H9 (cell line): ENCODE data around the gene NEU3. TPM values are rescaled to one million over a fixed set of nuclear protein-coding genes. Genes with fewer than 3 reads are reported as not detected.

ENCODE experiments used
- DNase-seq: peaks from one replicate; pipeline ENCODE4 v3.0.0-alpha.2; 2017
- H2AFZ ChIP-seq: one replicate; pipeline ENCODE4 v1.6.1; 2013; ENCODE audit warnings: mild to moderate bottlenecking, low read length, control low read depth, moderate library complexity
- H2AK5ac ChIP-seq: 2 replicates; pipeline ENCODE4 v1.6.1; 2013; ENCODE audit warnings: low read length, control low read depth, mixed read lengths; ENCODE audit not compliant: insufficient read length
- H2BK120ac ChIP-seq: one replicate; pipeline ENCODE4 v1.6.1; 2013; ENCODE audit warnings: low read depth, mild to moderate bottlenecking, low read length, control low read depth, inconsistent platforms; ENCODE audit not compliant: poor library complexity, severe bottlenecking
- H2BK12ac ChIP-seq: 2 replicates; pipeline ENCODE4 v1.6.1; 2013; ENCODE audit warnings: low read length, control low read depth, mixed read lengths, low read depth; ENCODE audit not compliant: insufficient read length
- H2BK15ac ChIP-seq: 2 replicates; pipeline ENCODE4 v1.6.1; 2013; ENCODE audit warnings: low read depth, low read length, control low read depth
- H2BK20ac ChIP-seq: one replicate; pipeline ENCODE4 v1.6.1; 2013; ENCODE audit warnings: low read depth, mild to moderate bottlenecking, low read length, control low read depth, inconsistent platforms; ENCODE audit not compliant: poor library complexity, severe bottlenecking
- H2BK5ac ChIP-seq: 2 replicates; pipeline ENCODE4 v1.6.1; 2013; ENCODE audit warnings: low read length, control low read depth, mixed read lengths; ENCODE audit not compliant: insufficient read length
- H3K14ac ChIP-seq: 2 replicates; pipeline ENCODE4 v1.6.1; 2013; ENCODE audit warnings: low read length, control low read depth; ENCODE audit not compliant: insufficient read depth
- H3K18ac ChIP-seq: 2 replicates; pipeline ENCODE4 v1.6.1; 2013; ENCODE audit warnings: low read depth, mild to moderate bottlenecking, mixed read lengths, low read length, control low read depth; ENCODE audit not compliant: insufficient read length
- H3K23ac ChIP-seq: 2 replicates; pipeline ENCODE4 v1.6.1; 2013; ENCODE audit warnings: low read length, control low read depth, mixed read lengths, low read depth; ENCODE audit not compliant: insufficient read length
- H3K23me2 ChIP-seq: 2 replicates; pipeline ENCODE4 v1.6.1; 2013; ENCODE audit warnings: low read depth, mild to moderate bottlenecking, mixed read lengths, low read length, control low read depth; ENCODE audit not compliant: insufficient read length, poor library complexity, severe bottlenecking
- H3K27ac ChIP-seq: 2 replicates; pipeline ENCODE4 v1.5.1; 2013; ENCODE audit warnings: low read length, control low read depth, mixed read lengths, low read depth; ENCODE audit not compliant: insufficient read length
- H3K27me3 ChIP-seq: 2 replicates; pipeline ENCODE4 v1.6.1; 2013; ENCODE audit warnings: low read length, control low read depth, inconsistent platforms; ENCODE audit not compliant: insufficient read depth
- H3K4ac ChIP-seq: 2 replicates; pipeline ENCODE4 v1.6.1; 2013; ENCODE audit warnings: low read depth, mild to moderate bottlenecking, control low read depth, inconsistent platforms, low read length, moderate library complexity
- H3K4me1 ChIP-seq: 2 replicates; pipeline ENCODE4 v1.6.1; 2013; ENCODE audit warnings: low read length, control low read depth, inconsistent platforms; ENCODE audit not compliant: insufficient read depth
- H3K4me2 ChIP-seq: 2 replicates; pipeline ENCODE4 v1.6.1; 2013; ENCODE audit warnings: low read length, control low read depth, mixed read lengths; ENCODE audit not compliant: insufficient read length, insufficient read depth
- H3K56ac ChIP-seq: 2 replicates; pipeline ENCODE4 v1.6.1; 2013; ENCODE audit warnings: low read depth, mild to moderate bottlenecking, mixed read lengths, low read length, control low read depth; ENCODE audit not compliant: insufficient read length
- H3K79me1 ChIP-seq: 2 replicates; pipeline ENCODE4 v1.6.1; 2013; ENCODE audit warnings: low read depth, mild to moderate bottlenecking, moderate library complexity, low read length, control low read depth, inconsistent platforms; ENCODE audit not compliant: insufficient read depth, poor library complexity, severe bottlenecking
- H3K79me2 ChIP-seq: 2 replicates; pipeline ENCODE4 v1.6.1; 2013; ENCODE audit warnings: low read length, control low read depth, inconsistent platforms; ENCODE audit not compliant: insufficient read depth
- H3K9ac ChIP-seq: 2 replicates; pipeline ENCODE4 v1.6.1; 2013; ENCODE audit warnings: low read length, control low read depth, mixed read lengths; ENCODE audit not compliant: insufficient read length; ENCODE audit errors: extremely low read depth
- H3K9me3 ChIP-seq: one replicate; pipeline ENCODE4 v1.6.1; 2013; ENCODE audit warnings: low read depth, low read length, inconsistent platforms; ENCODE audit not compliant: control insufficient read depth
- H3T11ph ChIP-seq: one replicate; pipeline ENCODE4 v1.6.1; 2013; ENCODE audit warnings: mild to moderate bottlenecking, low read length, control low read depth, inconsistent platforms
- H4K20me1 ChIP-seq: one replicate; pipeline ENCODE4 v1.6.1; 2013; ENCODE audit not compliant: control insufficient read depth, insufficient read length, insufficient read depth
- H4K5ac ChIP-seq: 2 replicates; pipeline ENCODE4 v1.6.1; 2013; ENCODE audit warnings: low read depth, mild to moderate bottlenecking, mixed read lengths, low read length, control low read depth; ENCODE audit not compliant: insufficient read length
- H4K8ac ChIP-seq: replicated peaks from 2 replicates; pipeline ENCODE4 v1.6.1; 2013; ENCODE audit warnings: low read length, control low read depth, mixed read lengths, low read depth; ENCODE audit not compliant: insufficient read length
- H4K91ac ChIP-seq: 2 replicates; pipeline ENCODE4 v1.6.1; 2013; ENCODE audit warnings: low read depth, mild to moderate bottlenecking, moderate library complexity, mixed read lengths, low read length, control low read depth; ENCODE audit not compliant: insufficient read length
- H3K27ac Mint-ChIP-seq, 3 experiments: 2 replicates in 2 of 3; 3 replicates in 1 of 3; pipeline ENCODE4 v1.8.0; 2020 to 2021; ENCODE audit warnings: mixed read lengths in 3 of 3, mild to moderate bottlenecking in 1 of 3, moderate library complexity in 1 of 3
- H3K27me3 Mint-ChIP-seq: 2 replicates; pipeline ENCODE4 v1.8.0; 2021; ENCODE audit warnings: low read depth, mild to moderate bottlenecking, moderate library complexity, mixed read lengths
- H3K36me3 Mint-ChIP-seq, 3 experiments: 2 replicates in 2 of 3; 3 replicates in 1 of 3; pipeline ENCODE4 v1.8.0; 2020 to 2021; ENCODE audit warnings: low read depth in 3 of 3, mixed read lengths in 3 of 3; ENCODE audit not compliant: insufficient read depth in 1 of 3
- H3K4me1 Mint-ChIP-seq, 2 experiments: 2 replicates each; pipeline ENCODE4 v1.8.0; 2020; ENCODE audit warnings: mixed read lengths in 2 of 2
- H3K4me3 Mint-ChIP-seq, 2 experiments: 2 replicates in 1 of 2; 3 replicates in 1 of 2; pipeline ENCODE4 v1.8.0; 2020 to 2021; ENCODE audit warnings: mild to moderate bottlenecking in 2 of 2, mixed read lengths in 2 of 2, moderate library complexity in 1 of 2
- H3K9me3 Mint-ChIP-seq, 2 experiments: 2 replicates in 1 of 2; 3 replicates in 1 of 2; pipeline ENCODE4 v1.8.0; 2020; ENCODE audit warnings: mild to moderate bottlenecking in 2 of 2, mixed read lengths in 2 of 2, moderate library complexity in 1 of 2
- WGBS: extraction: QIAGEN DNeasy Blood & Tissue Kit; methylation state at CpG from one replicate; pipeline ENCODE4 v1.1.7; 2013; ENCODE audit warnings: missing lambda C conversion rate, low lambda C conversion rate, mixed read lengths; ENCODE audit not compliant: insufficient read length; ENCODE audit errors: extremely low coverage; 5-methylcytosine and 5-hydroxymethylcytosine counted together
- total RNA-seq: library from RNA; stranded (reverse); gene quantifications from 2 replicates; pipeline ENCODE4 v1.2.1, GENCODE V29; 2021
- TF ChIP-seq, protein P1 (sequence below): fragments of 200-600 bp; sonication (generic); conservative IDR thresholded peaks from 3 replicates; pipeline ENCODE4 v1.8.0; 2021; ENCODE audit warnings: antibody characterized with exemption, mild to moderate bottlenecking

NEU3 gene
- total RNA-seq, 1 experiment from 2014 or later: 15.9 TPM

DNA sequence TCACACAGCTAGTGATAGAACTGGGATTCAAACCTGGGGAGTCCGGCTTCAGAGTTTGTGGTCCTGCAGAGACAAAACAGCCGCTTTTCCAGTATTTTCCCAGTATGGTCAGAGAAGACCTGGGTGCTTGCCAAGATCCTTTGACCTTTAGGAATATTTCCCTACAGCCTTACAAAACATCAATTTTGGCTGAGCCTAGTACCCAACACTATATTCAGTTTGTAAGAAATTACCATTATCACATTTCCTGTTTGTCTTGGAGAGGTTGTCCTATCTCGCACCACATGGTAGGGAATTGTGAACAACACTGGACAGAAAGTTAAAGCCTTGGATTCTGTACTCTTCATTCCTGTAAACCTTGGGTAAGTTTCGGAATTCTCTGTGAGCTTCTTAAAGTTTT, 10.7 kb upstream of the NEU3 start:
- DNase-seq: no peak
- no peaks in the 10 kb centered on the region; the same call in 1 of the 2 replicates for H3K27me3 ChIP-seq
- TF ChIP-seq, protein P1, sequence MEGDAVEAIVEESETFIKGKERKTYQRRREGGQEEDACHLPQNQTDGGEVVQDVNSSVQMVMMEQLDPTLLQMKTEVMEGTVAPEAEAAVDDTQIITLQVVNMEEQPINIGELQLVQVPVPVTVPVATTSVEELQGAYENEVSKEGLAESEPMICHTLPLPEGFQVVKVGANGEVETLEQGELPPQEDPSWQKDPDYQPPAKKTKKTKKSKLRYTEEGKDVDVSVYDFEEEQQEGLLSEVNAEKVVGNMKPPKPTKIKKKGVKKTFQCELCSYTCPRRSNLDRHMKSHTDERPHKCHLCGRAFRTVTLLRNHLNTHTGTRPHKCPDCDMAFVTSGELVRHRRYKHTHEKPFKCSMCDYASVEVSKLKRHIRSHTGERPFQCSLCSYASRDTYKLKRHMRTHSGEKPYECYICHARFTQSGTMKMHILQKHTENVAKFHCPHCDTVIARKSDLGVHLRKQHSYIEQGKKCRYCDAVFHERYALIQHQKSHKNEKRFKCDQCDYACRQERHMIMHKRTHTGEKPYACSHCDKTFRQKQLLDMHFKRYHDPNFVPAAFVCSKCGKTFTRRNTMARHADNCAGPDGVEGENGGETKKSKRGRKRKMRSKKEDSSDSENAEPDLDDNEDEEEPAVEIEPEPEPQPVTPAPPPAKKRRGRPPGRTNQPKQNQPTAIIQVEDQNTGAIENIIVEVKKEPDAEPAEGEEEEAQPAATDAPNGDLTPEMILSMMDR: no peak
- no peaks in the 10 kb centered on the region for H3K79me1 ChIP-seq
- Mint-ChIP-seq H3K27ac (no peak overlapping the region), H3K36me3 (peaks cover 7 to 46% (median 17%) of the 10 kb centered on the region in 3 experiments; a peak in 6 of 7 replicates), H3K4me1 (no peaks in the 10 kb centered on the region; a peak in 1 of 4 replicates), H3K9me3 (no peaks in the 10 kb centered on the region), H3K27me3 (no peaks in the 10 kb centered on the region), H3K4me3 (no peak overlapping the region)
- H3K4me1 ChIP-seq: no peaks in the 10 kb centered on the region
- no peaks in the 10 kb centered on the region for H3K23me2 ChIP-seq
- H2BK120ac ChIP-seq: no peak overlapping the region
- no peak overlapping the region for H4K5ac ChIP-seq
- no peak overlapping the region for H2BK5ac ChIP-seq
- no peak overlapping the region for H2BK20ac ChIP-seq
- H3K14ac ChIP-seq: no peak overlapping the region
- no peaks in the 10 kb centered on the region for H3K9me3 ChIP-seq
- no peak overlapping the region for H3K9ac ChIP-seq
- H3T11ph ChIP-seq: no peak overlapping the region
- no peak overlapping the region for H2AK5ac ChIP-seq
- no peak overlapping the region for H3K4ac ChIP-seq
- no CpG with 5 or more reads among the region's 4 CpGs for WGBS
- no peak overlapping the region for H3K18ac ChIP-seq
- H3K23ac ChIP-seq: no peak overlapping the region
- H3K4me2 ChIP-seq: no peak overlapping the region
- no peak overlapping the region for H2AFZ ChIP-seq
- H2BK12ac ChIP-seq: no peak overlapping the region
- no peaks in the 10 kb centered on the region for H3K79me2 ChIP-seq
- H4K8ac ChIP-seq: no peak overlapping the region
- H3K56ac ChIP-seq: no peak overlapping the region
- no peak overlapping the region for H3K27ac ChIP-seq
- no peaks in the 10 kb centered on the region for H4K20me1 ChIP-seq
- no peak overlapping the region for H2BK15ac ChIP-seq
- H4K91ac ChIP-seq: no peak overlapping the region
